HG02610 (cell line): ENCODE results near the gene RIMBP2.
"Not testable (repeated sequence)": the region's sequence is repeated elsewhere in the genome, so short reads cannot be mapped to it uniquely, and the experiment has no call there.

Source experiments
- ATAC-seq: cut with Tn5 transposase; IDR thresholded peaks from one replicate; pipeline ENCODE4 v1.9.1; 2021; ENCODE audit warnings: mild to moderate bottlenecking, moderate library complexity; ENCODE audit not compliant: unreplicated experiment

RIMBP2 gene

DNA sequence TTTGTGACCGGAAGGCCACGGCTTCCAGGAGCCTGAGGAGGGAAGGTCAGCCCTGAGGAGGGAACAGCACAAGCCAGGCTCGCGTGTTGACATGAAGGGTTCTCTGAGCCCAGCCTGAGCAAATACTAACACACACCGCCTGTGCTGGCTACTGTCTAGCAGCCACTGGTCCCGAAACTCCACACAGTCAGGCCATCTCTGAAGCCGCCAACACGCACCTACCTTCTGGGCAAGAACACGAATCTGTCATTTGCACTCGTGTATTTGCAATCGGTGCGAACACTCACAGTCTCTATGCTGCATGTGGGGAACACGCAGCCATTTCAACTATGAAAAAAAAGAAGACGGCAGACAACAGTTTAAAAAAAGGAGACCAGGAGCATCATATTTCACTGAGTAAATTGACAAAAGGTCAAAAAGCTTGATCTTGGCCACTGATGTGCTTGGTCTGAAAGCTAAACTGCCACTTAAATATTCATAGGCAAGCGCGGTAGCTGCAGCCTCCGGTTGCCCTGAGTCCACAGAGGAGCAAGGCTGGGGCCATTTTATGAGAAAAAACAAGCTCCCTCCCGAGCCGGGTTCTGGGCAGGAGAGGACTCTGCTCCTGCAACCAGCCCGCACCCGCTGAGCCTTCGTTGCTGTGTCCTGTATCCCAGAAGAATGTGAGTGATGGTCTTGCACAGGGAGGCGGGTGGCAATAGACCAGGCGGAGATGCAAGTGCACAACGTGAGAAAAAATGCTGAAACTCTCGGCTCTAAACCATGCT lies 57.8 kb downstream of the RIMBP2 start:
- no peak for ATAC-seq

DNA sequence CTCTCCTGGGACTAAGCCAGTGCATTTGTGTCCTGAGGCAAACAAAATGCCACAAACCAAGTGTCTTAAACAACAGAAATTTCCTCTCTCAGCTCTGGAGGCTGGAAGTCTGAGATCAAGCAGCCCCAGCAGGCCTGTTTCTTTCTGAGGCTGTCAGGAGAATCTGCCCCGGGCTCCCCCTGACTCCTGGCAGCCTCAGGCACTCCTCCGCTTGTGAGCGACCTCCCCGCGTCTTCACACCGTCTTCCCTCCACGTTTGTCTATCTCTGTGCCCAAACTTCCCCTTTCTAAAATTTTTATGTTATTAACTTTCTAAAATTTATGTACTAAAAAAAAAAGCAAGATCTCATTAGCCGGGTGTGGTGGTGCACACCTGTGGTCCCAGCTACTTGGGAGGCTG lies 59.7 kb downstream of the RIMBP2 start:
- no peak for ATAC-seq

DNA sequence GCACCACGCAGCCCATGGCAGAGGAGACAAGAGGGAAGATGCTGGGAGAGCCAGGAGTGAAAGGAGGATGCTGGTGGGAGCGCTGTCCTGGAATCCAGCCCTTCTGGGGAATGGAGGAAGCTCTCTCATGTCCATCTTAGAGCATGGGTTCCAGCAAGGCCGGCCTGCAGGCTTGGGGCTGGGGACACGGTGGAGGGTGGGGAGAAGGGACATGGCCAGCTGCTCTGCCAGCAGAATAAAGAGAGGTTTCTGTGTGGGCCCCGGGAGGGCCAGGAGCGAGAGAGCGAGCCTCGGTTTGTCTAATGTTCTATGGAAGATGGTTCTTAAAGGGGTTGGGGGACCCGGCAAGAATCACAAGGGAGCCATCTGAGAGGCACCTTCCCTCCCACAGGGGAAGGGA lies 60.2 kb downstream of the RIMBP2 start:
- no peak for ATAC-seq

DNA sequence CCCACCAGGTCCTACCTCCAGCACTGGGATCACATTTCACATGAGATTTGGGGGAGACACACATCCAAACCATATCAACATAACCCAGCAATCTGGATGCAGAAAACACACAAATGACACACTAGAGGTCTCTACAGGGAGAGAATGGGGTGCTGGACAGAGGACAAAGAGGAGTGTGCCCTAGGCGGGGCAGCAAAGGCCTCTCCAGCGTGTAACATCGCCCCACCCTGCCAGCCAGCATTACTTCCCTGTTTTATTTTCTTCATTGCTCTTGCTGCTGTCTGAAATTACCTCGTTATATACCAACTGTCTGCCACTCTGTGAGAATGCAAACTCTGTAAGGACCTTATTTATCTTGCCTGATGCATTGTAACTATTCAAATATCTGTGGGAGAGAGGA lies 61.1 kb downstream of the RIMBP2 start:
- ATAC-seq, result no peak

DNA sequence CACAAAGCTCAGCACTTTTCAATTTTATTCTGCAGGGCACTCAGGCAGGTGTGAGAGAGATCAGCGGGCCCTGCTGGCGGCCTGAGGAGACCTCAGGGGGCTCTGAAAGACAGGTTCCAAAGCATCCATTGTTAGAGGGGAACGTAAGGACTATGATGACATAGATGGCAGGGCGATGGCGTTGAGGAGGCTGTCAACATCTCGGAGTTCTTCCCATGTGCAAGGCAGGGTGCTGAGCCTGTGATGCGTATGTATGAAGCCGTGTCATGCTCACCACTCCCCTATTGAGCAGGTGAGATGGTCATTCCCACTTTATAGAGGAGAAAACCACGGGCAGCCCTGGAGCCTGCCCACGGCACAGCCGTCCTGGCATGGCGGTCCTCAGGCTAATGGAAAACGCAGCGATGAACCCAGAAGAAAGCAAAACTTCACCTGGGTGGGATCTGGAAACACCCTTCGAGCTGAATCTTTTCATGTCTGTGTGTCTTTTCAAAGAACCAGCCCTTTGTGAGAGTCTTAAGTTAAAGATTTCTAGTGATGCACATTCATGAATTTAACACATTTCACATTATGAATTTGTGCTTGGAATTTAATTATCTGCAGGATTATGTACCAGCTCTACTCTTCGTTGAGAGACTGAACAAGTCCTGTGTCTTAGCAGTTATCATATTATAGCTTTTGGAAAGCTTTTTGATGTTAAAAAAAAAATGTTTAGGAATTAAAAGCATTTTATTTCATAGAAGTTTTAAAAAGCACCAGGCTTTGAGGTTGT lies 64.7 kb downstream of the RIMBP2 start:
- ATAC-seq, result no peak

DNA sequence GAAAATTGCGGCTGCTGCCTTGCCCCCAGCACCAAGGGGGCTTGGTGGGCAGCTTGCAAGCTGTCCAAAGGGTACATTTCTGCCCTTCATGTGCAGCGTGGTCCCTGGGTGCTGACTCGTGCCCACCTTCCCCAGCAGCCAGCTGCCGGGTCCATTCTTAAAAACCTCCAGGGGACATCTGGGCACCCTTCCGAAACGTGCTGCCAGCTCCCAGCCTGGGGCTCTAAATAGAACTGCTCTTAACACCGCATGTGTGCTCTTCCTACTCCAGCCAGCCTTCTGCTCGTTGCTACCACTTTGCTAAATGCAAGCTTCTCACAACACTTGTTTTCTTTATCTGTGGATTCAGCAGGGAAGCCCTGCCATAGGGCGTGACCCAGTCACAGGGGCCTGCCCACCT lies 66.0 kb downstream of the RIMBP2 start:
- ATAC-seq, result no peak

DNA sequence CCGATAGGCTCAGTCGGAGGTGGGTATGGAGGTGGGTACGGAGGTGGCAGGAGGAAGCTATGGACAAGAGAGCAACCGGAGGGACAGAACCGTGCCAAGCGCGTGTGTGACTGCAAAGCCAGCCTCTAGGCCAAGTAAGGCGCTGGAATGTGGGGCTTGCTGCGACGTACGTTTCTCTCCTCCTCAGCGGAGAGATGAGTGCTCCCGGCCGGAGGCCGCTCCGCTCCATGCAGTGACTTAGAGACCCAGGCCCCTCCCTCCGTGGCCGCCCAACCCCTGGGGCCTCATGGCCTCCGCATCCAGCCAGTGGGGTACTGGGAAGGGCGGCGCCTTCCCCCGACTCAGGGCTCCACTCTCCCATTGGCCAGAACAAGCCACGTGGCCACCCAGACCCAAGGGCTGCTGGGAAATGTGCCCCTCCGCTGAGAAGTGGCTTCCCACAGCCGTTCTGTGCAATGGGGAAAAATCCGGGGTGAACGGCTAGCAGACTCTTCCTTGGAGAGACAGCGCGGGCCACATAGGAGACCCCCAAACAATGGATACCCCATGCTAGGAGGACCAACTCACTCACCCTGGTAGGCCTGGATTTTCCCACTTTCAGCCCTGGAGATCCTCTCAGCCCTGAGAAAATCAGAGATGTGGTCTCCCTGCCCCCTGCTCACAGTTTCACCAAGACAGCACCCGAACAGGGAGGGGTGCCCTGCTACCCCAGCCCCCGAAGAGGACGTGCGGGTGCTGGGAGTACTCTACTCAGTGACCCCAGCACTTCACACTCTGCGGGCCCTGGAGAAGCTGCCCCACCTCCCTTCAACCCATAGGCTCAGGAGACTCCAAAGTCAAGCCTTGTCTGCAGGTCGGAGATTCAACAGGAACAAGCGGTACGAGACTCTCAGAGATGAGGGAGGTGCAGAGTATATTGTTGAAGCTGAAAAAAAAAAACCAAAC lies 66.7 kb downstream of the RIMBP2 start:
- ATAC-seq, result no peak

DNA sequence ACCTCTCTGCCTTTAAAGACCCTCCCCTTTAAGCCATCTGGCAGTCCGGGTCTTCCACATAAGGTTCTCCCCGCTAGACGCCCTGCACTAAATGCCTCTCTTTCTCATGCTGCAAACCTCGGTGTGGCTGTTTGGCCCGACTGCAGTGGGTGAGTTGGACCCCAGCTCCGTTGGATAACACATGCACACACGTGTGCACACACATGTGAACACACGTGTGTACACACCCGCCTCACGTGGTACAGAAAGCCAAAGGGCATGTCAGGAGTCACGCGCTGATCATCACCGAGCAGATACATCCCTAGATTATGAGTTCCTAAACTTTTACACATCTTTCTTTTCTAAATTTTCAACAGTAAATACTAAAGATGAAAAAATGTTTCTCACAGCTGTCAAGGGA lies 68.3 kb downstream of the RIMBP2 start:
- no peak for ATAC-seq

DNA sequence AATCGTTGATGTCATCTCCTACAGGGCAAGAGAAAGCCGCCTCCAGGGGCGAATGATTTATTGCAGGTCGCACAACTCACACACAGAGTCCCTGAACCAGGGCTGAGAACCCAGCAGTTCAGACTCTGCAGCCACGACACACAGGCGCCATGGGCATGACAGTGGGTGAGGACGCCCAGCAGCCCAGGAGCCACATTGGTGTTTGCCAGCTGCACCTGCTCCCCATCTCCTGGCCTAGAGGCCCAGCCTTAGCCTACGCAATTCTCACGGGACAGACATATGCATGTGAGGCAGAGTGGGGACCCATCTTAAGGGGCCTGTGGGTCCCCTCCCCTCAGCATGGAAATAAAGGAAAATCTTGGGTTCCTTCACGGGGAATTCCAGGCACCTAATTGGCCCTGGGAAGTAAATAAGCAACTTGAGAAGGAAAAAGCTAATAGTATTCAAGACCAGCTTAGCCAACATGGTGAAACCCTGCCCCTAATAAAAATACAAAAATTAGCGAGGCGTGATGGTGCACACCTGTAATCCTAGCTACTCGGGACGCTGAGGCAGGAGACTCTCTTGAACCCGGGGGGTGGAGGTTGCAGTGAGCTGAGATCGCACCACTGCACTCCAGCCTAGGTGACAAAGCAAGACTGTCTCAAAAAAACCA lies 69.3 kb downstream of the RIMBP2 start:
- no peak for ATAC-seq

DNA sequence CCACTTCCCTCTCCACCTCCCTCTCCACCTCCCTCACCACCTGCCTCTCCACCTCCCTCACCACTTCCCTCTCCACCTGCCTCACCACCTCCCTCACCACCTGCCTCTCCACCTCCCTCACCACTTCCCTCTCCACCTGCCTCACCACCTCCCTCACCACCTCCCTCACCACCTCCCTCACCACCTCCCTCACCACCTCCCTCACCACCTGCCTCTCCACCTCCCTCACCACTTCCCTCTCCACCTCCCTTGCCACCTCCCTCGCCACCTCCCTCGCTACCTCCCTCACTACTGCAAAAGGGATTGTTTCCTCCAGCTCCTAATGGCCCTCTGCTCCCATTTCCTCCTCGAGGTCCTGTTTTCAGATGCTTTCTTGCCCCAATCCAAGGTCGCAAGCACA lies 69.9 kb downstream of the RIMBP2 start:
- not testable (repeated sequence) for ATAC-seq

DNA sequence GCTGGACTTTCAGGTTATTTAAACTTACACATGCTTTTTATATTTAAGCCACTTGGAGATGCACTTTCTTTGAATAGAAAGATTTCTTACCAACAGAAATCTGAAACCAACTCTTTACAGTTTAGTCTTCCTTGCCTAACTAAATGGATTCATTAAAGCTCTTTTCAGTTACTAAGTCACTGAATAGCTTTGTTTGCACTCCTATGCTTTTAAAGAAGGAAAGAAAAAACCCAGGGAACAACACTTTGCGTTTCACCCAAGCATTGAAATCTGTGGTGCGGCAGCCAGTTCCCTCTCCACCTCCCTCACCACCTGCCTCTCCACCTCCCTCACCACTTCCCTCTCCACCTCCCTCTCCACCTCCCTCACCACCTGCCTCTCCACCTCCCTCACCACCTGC lies 70.3 kb downstream of the RIMBP2 start:
- ATAC-seq, result no peak

DNA sequence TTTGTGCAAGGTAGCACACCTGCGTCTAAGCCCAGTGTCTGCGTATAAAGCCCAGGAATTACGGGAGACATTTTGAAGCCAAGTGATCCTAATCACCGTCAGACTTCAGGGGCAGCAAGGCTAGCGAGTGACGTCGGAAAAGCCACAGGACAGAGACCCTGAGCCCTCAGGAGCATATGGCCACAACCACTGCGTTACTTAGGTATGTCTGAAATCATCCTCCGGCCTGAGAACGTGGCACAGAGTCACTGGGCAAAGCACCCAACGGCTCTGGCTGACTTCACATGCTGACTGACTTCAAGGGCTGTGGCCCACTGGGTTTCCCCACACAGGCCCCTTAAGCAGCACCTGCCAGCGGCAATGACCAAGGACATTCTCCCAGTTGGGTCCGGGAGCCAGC lies 71.5 kb downstream of the RIMBP2 start:
- no peak for ATAC-seq

DNA sequence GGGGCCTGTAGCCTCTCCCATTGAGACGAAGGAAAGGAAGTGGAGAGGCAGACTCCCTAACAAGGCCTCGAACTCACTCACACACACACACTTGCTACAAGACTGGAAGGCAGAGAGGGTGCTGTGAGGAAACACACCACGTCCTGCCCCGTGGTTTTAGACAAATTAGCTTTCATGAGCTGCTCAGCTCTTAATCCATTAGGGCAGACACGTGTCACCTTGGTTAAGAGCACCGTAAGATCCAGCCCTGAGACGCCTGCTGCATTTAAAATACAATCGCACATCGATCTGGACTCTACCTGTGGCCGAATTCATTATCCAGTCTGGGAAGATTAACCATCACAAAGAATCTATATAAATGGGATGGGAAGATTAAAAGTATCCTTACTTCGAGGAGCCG lies 72.0 kb downstream of the RIMBP2 start:
- ATAC-seq, result no peak

DNA sequence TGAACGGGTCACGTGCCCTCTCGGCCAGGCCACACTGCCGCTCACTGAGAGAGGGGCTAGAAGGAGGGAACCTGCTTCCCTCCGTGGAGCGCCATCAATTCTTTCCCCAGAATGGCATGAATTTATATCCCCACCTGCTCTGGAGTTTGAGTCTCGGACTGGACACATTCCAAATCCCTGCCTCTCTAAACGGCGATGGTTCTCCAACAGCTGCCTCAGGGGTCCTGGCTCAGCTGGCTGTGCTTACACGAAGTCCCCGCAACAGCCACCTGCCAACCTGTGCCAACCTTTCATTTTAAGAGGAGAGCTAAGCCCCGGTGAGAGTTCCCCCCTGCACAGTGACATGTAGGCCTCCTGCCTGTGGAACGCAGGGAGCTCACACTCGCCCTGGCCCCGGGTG lies 73.2 kb downstream of the RIMBP2 start:
- ATAC-seq, result no peak

DNA sequence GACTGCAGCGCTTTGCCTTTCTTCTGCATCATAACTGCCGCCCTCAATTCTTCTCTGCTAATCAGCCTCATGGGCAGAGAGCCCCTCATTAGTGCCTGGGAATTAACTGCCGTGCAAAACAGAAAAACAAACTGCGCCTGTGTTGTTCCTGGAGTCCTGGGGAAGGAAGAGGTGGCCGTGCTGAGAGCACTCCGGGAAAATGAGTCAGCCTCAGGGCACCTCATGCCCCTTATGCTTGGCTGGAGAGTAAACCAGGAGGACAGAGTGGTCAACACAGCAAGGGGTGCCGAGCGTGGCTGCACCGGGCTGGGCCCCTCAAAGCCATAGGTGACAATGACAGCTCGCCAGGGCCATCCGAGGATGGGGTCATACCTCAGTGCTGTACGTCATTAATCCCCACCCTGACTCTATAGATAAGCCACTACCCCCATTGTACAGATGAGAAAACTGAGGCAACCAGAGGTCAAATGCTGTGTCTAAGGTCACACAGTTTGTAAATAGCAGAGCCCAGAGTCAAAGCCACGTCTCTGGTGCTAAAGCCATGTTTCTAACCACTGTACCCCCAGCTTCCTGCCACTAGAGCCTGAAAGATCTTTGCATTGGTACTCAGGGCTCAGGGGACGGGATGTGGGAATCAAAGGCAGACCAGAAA lies 74.4 kb downstream of the RIMBP2 start:
- no peak for ATAC-seq

DNA sequence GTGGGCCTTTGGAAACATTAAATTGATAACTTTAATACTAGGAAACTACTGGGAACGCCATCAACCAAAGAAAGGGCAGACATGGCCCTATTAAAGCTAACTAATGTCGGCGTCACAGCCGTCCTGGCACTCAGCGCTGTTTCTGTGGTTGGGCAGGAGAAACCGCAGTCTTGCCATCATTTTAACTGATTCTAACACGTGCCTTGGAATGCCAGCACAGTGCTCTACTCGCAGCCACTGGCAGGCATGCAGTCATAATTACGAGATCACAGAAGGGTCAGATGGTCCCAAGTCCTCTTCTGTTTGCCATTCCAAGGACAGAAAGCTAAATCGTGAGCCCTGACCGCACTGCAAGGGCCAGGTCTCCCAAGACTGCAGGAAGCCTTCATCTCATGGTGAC lies 75.2 kb downstream of the RIMBP2 start:
- no peak for ATAC-seq

DNA sequence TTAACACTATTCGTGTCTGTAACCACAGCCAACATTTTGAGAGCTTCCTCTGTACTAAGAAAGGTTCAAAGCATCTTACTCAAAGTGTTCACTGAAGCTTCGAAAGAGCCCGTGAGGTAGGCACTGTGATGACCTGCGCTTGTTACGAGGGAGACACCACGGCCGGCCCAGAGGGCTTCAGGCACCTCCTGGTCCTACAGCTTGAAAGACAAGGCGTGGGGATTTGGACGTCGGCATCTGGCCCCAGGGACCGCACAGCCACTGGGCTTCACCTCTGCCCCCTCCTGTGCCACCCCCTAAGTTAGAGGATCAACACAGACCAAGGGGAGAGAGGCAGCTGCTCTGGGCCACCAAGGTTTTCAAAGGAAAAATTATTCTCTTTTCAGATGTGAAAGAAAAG lies 75.6 kb downstream of the RIMBP2 start:
- no peak for ATAC-seq

DNA sequence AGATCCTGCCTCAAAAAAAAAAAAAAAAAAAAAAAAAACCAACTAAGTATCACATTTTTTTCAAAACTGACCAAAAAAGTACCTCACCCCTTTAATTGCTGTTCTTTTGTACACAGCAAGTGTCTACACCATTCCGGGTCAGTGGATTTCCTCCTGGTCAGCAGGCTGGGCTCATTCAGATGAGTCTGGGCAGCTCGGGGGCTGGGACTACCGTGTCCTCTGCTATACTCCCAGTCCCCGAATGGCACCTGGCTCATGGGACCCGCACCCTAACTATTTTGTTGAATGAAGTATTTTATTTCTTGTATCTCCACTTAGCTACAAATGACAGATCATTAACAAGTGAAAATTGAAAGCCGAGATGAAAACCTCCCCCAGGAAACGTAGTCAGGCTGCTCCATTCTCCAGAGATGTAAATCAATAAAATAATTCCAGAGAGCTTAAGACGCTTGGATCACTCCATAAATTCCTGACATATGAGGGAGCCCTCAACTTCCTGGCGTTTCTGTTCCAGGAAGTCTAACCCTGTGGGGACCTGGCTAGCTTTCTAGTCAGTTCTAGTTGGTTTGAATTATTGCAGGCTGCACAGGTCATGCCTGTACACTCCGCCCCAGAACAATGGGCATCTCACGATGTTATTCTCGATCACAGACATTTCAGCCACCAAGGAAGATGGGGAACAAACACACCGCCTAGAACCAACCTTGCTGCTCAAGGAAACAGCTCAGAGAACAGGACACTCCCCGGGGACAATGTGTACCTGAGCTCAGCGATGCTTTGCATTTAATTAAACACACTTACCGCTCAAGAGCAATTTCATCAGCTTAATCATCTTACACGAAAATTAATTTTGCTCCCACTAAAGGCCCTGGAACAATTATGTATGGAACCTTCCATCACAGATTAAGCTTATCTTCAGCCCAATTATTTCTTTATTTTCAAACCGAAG lies 76.3 kb downstream of the RIMBP2 start:
- no peak for ATAC-seq

DNA sequence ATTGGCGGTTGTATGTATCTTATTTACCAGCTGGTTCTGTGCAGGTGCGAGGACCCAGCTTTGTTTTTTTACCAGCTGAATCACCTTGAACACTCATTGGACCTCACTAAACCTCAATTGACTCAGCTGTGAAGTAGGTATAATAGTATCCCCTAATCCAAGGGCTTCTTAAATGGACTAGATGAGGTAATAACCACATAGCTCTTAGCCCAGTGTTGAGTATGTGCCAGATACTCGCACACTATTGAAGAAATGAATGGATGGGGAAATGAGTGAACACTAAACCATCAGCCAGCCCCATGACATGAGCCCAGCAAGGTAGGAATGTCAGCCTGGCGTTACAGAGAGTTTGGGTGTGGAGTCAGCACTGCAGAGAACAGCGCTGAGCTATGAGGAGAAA lies 79.7 kb downstream of the RIMBP2 start:
- no peak for ATAC-seq
